Activated CD8-positive, alpha-beta memory T cell treated with anti-CD3 and anti-CD28 coated beads, Interleukin-2, amount 10 ng/mL, durations not matched to agents 7 days and 5 days (primary cell): ENCODE measurements around the gene CD44. TPM values are rescaled to one million over a fixed set of nuclear protein-coding genes. Genes with fewer than 3 reads are reported as not detected.
A peak's percentile ranks its signal among the peaks of the same experiment; 100 is the strongest.

Source experiments
- ATAC-seq: fragments of 150-1000 bp; cut with Tn5 transposase; one replicate; pipeline ENCODE4 v1.10.0; 2021; ENCODE audit warnings: moderate library complexity
- CTCF ChIA-PET: fragments of 350-600 bp; sonication (Branson Sonifier 250); formaldehyde crosslinking; loops from one replicate; lab custom pipeline; 2021; ENCODE audit warnings: antibody characterized with exemption; lab: Charles Lee
- DNase-seq: peaks from one replicate; pipeline ENCODE4 v3.0.0-alpha.2; 2020
- H3K27ac Mint-ChIP-seq: one replicate; pipeline ENCODE4 v1.8.0; 2021; ENCODE audit warnings: mild to moderate bottlenecking, mixed read lengths
- H3K27me3 Mint-ChIP-seq: one replicate; pipeline ENCODE4 v1.8.0; 2021; ENCODE audit warnings: mixed read lengths
- H3K36me3 Mint-ChIP-seq: one replicate; pipeline ENCODE4 v1.8.0; 2021; ENCODE audit warnings: mild to moderate bottlenecking, mixed read lengths
- H3K4me1 Mint-ChIP-seq: one replicate; pipeline ENCODE4 v1.8.0; 2021; ENCODE audit warnings: mixed read lengths
- H3K4me3 Mint-ChIP-seq: one replicate; pipeline ENCODE4 v1.8.0; 2021; ENCODE audit warnings: mild to moderate bottlenecking, moderate library complexity, mixed read lengths
- H3K9me3 Mint-ChIP-seq: one replicate; pipeline ENCODE4 v1.8.0; 2022; ENCODE audit warnings: low read depth, mixed read lengths
- total RNA-seq, 2 experiments: library from RNA; stranded (reverse); gene quantifications; one replicate each; pipeline ENCODE4 v1.2.3, GENCODE V29; 2021

Gene CD44
- total RNA-seq, 2 experiments from 2014 or later: 212 to 294 TPM

- peaks cover 18% of the 10 kb centered on the region for H3K9me3 Mint-ChIP-seq
- no peak overlapping the region for H3K27ac Mint-ChIP-seq
- H3K27me3 Mint-ChIP-seq: no peaks in the 10 kb centered on the region
- ATAC-seq (no peak), DNase-seq (no peak)
- H3K4me3 Mint-ChIP-seq: no peak overlapping the region
- H3K36me3 Mint-ChIP-seq: peaks cover 91% of the 10 kb centered on the region
- CTCF ChIA-PET: no interaction called here
- peaks cover 2% of the 10 kb centered on the region for H3K4me1 Mint-ChIP-seq
Observed at GRCh38 chr11:35206616-35207015, 67.6 kb downstream of the CD44 start.

- CTCF ChIA-PET: no interaction called here
- DNase-seq (no peak), ATAC-seq (no peak)
- peaks cover 2% of the 10 kb centered on the region for H3K4me1 Mint-ChIP-seq
- H3K9me3 Mint-ChIP-seq: peaks cover 14% of the 10 kb centered on the region
- no peaks in the 10 kb centered on the region for H3K27me3 Mint-ChIP-seq
- H3K36me3 Mint-ChIP-seq: peaks cover 89% of the 10 kb centered on the region
- no peak overlapping the region for H3K4me3 Mint-ChIP-seq
- no peak overlapping the region for H3K27ac Mint-ChIP-seq
Observed at GRCh38 chr11:35207471-35208403, 68.8 kb downstream of the CD44 start.

GRCh38 chr11:35208795-35209194, 69.8 kb downstream of the CD44 start:
- no peaks in the 10 kb centered on the region for H3K27me3 Mint-ChIP-seq
- peaks cover 14% of the 10 kb centered on the region for H3K9me3 Mint-ChIP-seq
- CTCF ChIA-PET: no interaction called here
- DNase-seq (no peak), ATAC-seq (no peak)
- peaks cover 9% of the 10 kb centered on the region for H3K4me1 Mint-ChIP-seq
- peaks cover 89% of the 10 kb centered on the region for H3K36me3 Mint-ChIP-seq
- no peak overlapping the region for H3K27ac Mint-ChIP-seq
- H3K4me3 Mint-ChIP-seq: no peak overlapping the region

GRCh38 chr11:35210876-35211546, 72.0 kb downstream of the CD44 start:
- no peaks in the 10 kb centered on the region for H3K27me3 Mint-ChIP-seq
- no peak overlapping the region for H3K4me3 Mint-ChIP-seq
- no peak overlapping the region for H3K27ac Mint-ChIP-seq
- ATAC-seq (no peak), DNase-seq (no peak)
- H3K4me1 Mint-ChIP-seq: peaks cover 17% of the 10 kb centered on the region
- H3K36me3 Mint-ChIP-seq: peaks cover 84% of the 10 kb centered on the region
- CTCF ChIA-PET: no interaction called here
- H3K9me3 Mint-ChIP-seq: peaks cover 9% of the 10 kb centered on the region

- Mint-ChIP-seq H3K4me1 (peaks cover 24% of the 10 kb centered on the region), H3K36me3 (peaks cover 81% of the 10 kb centered on the region), H3K27ac (no peak overlapping the region), H3K27me3 (no peaks in the 10 kb centered on the region), H3K9me3 (peaks cover 9% of the 10 kb centered on the region), H3K4me3 (no peak overlapping the region)
- no peak for DNase-seq
- ATAC-seq: no peak
- CTCF ChIA-PET: no interaction called here
Observed at GRCh38 chr11:35211952-35212351, 73.0 kb downstream of the CD44 start.

GRCh38 chr11:35214226-35214770, 75.3 kb downstream of the CD44 start:
- Mint-ChIP-seq H3K4me1 (peaks cover 30% of the 10 kb centered on the region), H3K27ac (no peak overlapping the region), H3K27me3 (no peaks in the 10 kb centered on the region), H3K36me3 (peaks cover 74% of the 10 kb centered on the region), H3K9me3 (peaks cover 9% of the 10 kb centered on the region), H3K4me3 (no peak overlapping the region)
- ATAC-seq: no peak
- DNase-seq: no peak
- CTCF ChIA-PET: no interaction called here

- DNase-seq (no peak), ATAC-seq (peak; percentile 12)
- Mint-ChIP-seq H3K27me3 (no peaks in the 10 kb centered on the region), H3K4me3 (no peak overlapping the region), H3K27ac (no peak overlapping the region), H3K9me3 (peaks cover 9% of the 10 kb centered on the region), H3K36me3 (peaks cover 74% of the 10 kb centered on the region), H3K4me1 (peaks cover 30% of the 10 kb centered on the region)
- CTCF ChIA-PET: no interaction called here
Observed at GRCh38 chr11:35214792-35215193, 75.8 kb downstream of the CD44 start.

- DNase-seq (no peak), ATAC-seq (no peak)
- Mint-ChIP-seq H3K4me1 (peaks cover 30% of the 10 kb centered on the region), H3K27ac (peak overlapping the region; percentile 13), H3K36me3 (peaks cover 68% of the 10 kb centered on the region), H3K4me3 (no peak overlapping the region), H3K27me3 (no peaks in the 10 kb centered on the region), H3K9me3 (no peaks in the 10 kb centered on the region)
- CTCF ChIA-PET: no interaction called here
Observed at GRCh38 chr11:35215945-35216344, 77.0 kb downstream of the CD44 start.

GRCh38 chr11:35216962-35217678, 78.1 kb downstream of the CD44 start:
- CTCF ChIA-PET: no interaction called here
- ATAC-seq: peak; percentile 39
- no peak overlapping the region for H3K4me3 Mint-ChIP-seq
- H3K27me3 Mint-ChIP-seq: no peaks in the 10 kb centered on the region
- peaks cover 66% of the 10 kb centered on the region for H3K36me3 Mint-ChIP-seq
- no peak for DNase-seq
- no peak overlapping the region for H3K27ac Mint-ChIP-seq
- peaks cover 30% of the 10 kb centered on the region for H3K4me1 Mint-ChIP-seq
- H3K9me3 Mint-ChIP-seq: no peaks in the 10 kb centered on the region

GRCh38 chr11:35218956-35219355, 80.0 kb downstream of the CD44 start:
- H3K36me3 Mint-ChIP-seq: peaks cover 66% of the 10 kb centered on the region
- no peaks in the 10 kb centered on the region for H3K9me3 Mint-ChIP-seq
- peaks cover 22% of the 10 kb centered on the region for H3K4me1 Mint-ChIP-seq
- CTCF ChIA-PET: interaction anchor here (0.9 to 1.4 kb wide), 2 partner anchors 20 to 87 kb away, joined by 3 to 4 read pairs; no protein-coding TSS in a partner anchor
- DNase-seq (no peak), ATAC-seq (no peak)
- H3K27ac Mint-ChIP-seq: no peak overlapping the region
- no peak overlapping the region for H3K4me3 Mint-ChIP-seq
- no peaks in the 10 kb centered on the region for H3K27me3 Mint-ChIP-seq

- H3K27me3 Mint-ChIP-seq: no peaks in the 10 kb centered on the region
- CTCF ChIA-PET: interaction anchor here (1.0 kb wide), 1 partner anchor 12 kb away, joined by 3 read pairs; no protein-coding TSS in a partner anchor
- H3K4me1 Mint-ChIP-seq: no peaks in the 10 kb centered on the region
- H3K4me3 Mint-ChIP-seq: no peak overlapping the region
- ATAC-seq (no peak), DNase-seq (no peak)
- no peaks in the 10 kb centered on the region for H3K9me3 Mint-ChIP-seq
- H3K27ac Mint-ChIP-seq: no peak overlapping the region
- H3K36me3 Mint-ChIP-seq: peaks cover 74% of the 10 kb centered on the region
Observed at GRCh38 chr11:35223371-35223796, 84.4 kb downstream of the CD44 start.

GRCh38 chr11:35223991-35224390, 85.0 kb downstream of the CD44 start:
- no peak overlapping the region for H3K27ac Mint-ChIP-seq
- H3K27me3 Mint-ChIP-seq: no peaks in the 10 kb centered on the region
- peaks cover 73% of the 10 kb centered on the region for H3K36me3 Mint-ChIP-seq
- no peaks in the 10 kb centered on the region for H3K9me3 Mint-ChIP-seq
- ATAC-seq: no peak
- CTCF ChIA-PET: no interaction called here
- no peaks in the 10 kb centered on the region for H3K4me1 Mint-ChIP-seq
- DNase-seq: no peak
- H3K4me3 Mint-ChIP-seq: no peak overlapping the region

GRCh38 chr11:35225946-35226520, 87.1 kb downstream of the CD44 start:
- ATAC-seq (no peak), DNase-seq (no peak)
- Mint-ChIP-seq H3K27ac (no peak overlapping the region), H3K36me3 (peaks cover 77% of the 10 kb centered on the region), H3K4me3 (no peak overlapping the region), H3K27me3 (no peaks in the 10 kb centered on the region), H3K9me3 (no peaks in the 10 kb centered on the region), H3K4me1 (no peaks in the 10 kb centered on the region)
- CTCF ChIA-PET: no interaction called here
